Pancreas (tissue), 10 donors: Measurements from ENCODE around the gene TEKT1. TPM values are rescaled to one million over a fixed set of nuclear protein-coding genes. Genes with fewer than 3 reads are reported as not detected.
A peak's percentile ranks its signal among the peaks of the same experiment; 100 is the strongest.
"Not testable (repeated sequence)": the region's sequence is repeated elsewhere in the genome, so short reads cannot be mapped to it uniquely, and the experiment has no call there.

Experiments
- ATAC-seq, 4 donors: fragments of 200-7000 bp; cut with Tn5 transposase; one replicate each; pipeline versions ENCODE4 v1.8.0 to v1.9.1; 2020; ENCODE audit warnings: mild to moderate bottlenecking in 4 of 4, moderate library complexity in 4 of 4
- DNase-seq, 6 donors: peaks; one replicate each; pipeline ENCODE4 v3.0.0-alpha.2; 2020
- FAIRE-seq: peaks from 2 replicates; lab custom pipeline; 2012; peaks lifted over from hg19 to GRCh38; lab: Jason Lieb, UNC
- H3K27ac ChIP-seq, 4 donors: fragments of 200-600 bp; sonication (generic); 1 replicate in 3 of 4; 2 replicates in 1 of 4; pipeline versions ENCODE4 v1.5.0 to v1.8.0; 2020
- H3K27me3 ChIP-seq, 4 donors: fragments of 200-600 bp; one replicate each; pipeline ENCODE4 v1.8.0; 2021
- H3K36me3 ChIP-seq, 3 donors: fragments of 200-600 bp; sonication (generic) in 1 of 3; one replicate each; pipeline versions ENCODE4 v1.5.0 to v1.8.0; 2020 to 2021
- H3K4me1 ChIP-seq, 3 donors: fragments of 200-600 bp; one replicate each; pipeline ENCODE4 v1.8.0; 2021
- H3K4me3 ChIP-seq, 4 donors: fragments of 200-600 bp; sonication (generic) in 2 of 4; one replicate each; pipeline versions ENCODE4 v1.5.0 to v1.8.0; 2020 to 2021
- H3K9me3 ChIP-seq, 4 donors: fragments of 200-600 bp; one replicate each; pipeline ENCODE4 v1.8.0; 2021
- CTCF ChIP-seq, 4 donors: fragments of 200-600 bp; sonication (generic) in 3 of 4; IDR thresholded peaks; one replicate each; pipeline versions ENCODE4 v1.5.0 to v1.8.0; 2021; ENCODE audit warnings: antibody characterized with exemption in 4 of 4
- WGBS, 2 donors: extraction: QIAGEN DNeasy Blood & Tissue Kit; methylation state at CpG; one replicate each; pipeline ENCODE4 v1.1.7; 2013; 5-methylcytosine and 5-hydroxymethylcytosine counted together
- intact Hi-C, 3 donors: fragments of 100-400 bp; cut with DNase I; formaldehyde crosslinking; loops; one replicate each; pipeline versions ENCODE4 v1.11.1 to v1.14.2; 2022
- polyA plus RNA-seq, 2 donors: library from polyadenylated mRNA; stranded (reverse); fragments of 200-250 nt; gene quantifications; one replicate each; pipeline ENCODE4 v1.2.3, GENCODE V29; 2013
- total RNA-seq, 6 donors: library from RNA; stranded (reverse); fragmentation: NEBNext Ultra II Directional in 4 of 6; extraction: Animal tissue kit (Norgen Biotek cat#: 25700) in 4 of 6; gene quantifications; one replicate each; pipeline versions ENCODE4 v1.2.1 to v1.2.4, GENCODE V29; 2021 to 2023
- donor health status: healthy with polysubstance abuse.
- donor health status: DM: no; HTN: no; CAD: no; lungs with moderate emphysema.
- donor health status: DM: no; HTN: no; CAD: no.
- donor health status: control.
- donor health status: control.
- donor health status: Bipolar disorder and iron deficiency.
- donor health status: DM: yes; HTN: yes; CAD: no.
- donor health status: DM: no; HTN: no; CAD: no.
- donor health status: DM: no; HTN: no; CAD: no.
- donor health status: DM: yes; HTN: yes; CAD: no.

TEKT1 gene
- total and polyA plus RNA-seq, 8 donors, result 0.07 to 0.28 TPM; not detected in 6

GRCh38 chr17:6830383-6830986, 1.0 kb downstream of the TEKT1 start:
- Histone ChIP-seq H3K27me3 (peaks cover 0 to 21% (median 0%) of the 10 kb centered on the region in 4 donors), H3K36me3 (no peaks in the 10 kb centered on the region), H3K4me3 (no peak overlapping the region), H3K9me3 (no peaks in the 10 kb centered on the region), H3K27ac (no peak overlapping the region), H3K4me1 (no peaks in the 10 kb centered on the region)
- TF ChIP-seq CTCF (IDR thresholded peaks at IDR 0.05), result no peak
- FAIRE-seq (no peak), DNase-seq (no peak), ATAC-seq (no peak)
- intact Hi-C loops, result no loop called here
- 48 to 56% methylated on average over 7 of the region's 7 CpGs for WGBS, 2 donors

GRCh38 chr17:6823011-6823442, 8.5 kb downstream of the TEKT1 start:
- no peaks in the 10 kb centered on the region for H3K4me1 ChIP-seq
- FAIRE-seq (no peak), DNase-seq (no peak), ATAC-seq (peak in 1 of 4 donors; percentile 12)
- TF ChIP-seq CTCF (IDR thresholded peaks at IDR 0.05), result no peak
- no peaks in the 10 kb centered on the region for H3K27me3 ChIP-seq
- no peaks in the 10 kb centered on the region for H3K9me3 ChIP-seq
- no peak overlapping the region for H3K4me3 ChIP-seq
- no peaks in the 10 kb centered on the region for H3K36me3 ChIP-seq
- H3K27ac ChIP-seq, result no peak overlapping the region
- intact Hi-C loops, result no loop called here

GRCh38 chr17:6818938-6819337, 12.6 kb downstream of the TEKT1 start:
- no peaks in the 10 kb centered on the region for H3K27me3 ChIP-seq
- no peaks in the 10 kb centered on the region for H3K4me1 ChIP-seq
- H3K9me3 ChIP-seq, result no peaks in the 10 kb centered on the region
- H3K4me3 ChIP-seq, result no peak overlapping the region
- no peak for TF ChIP-seq CTCF (IDR thresholded peaks at IDR 0.05)
- 75 to 84% methylated on average over 3 of the region's 3 CpGs for WGBS, 2 donors
- DNase-seq (no peak), ATAC-seq (no peak), FAIRE-seq (no peak)
- H3K27ac ChIP-seq, result no peak overlapping the region
- no peaks in the 10 kb centered on the region for H3K36me3 ChIP-seq
- intact Hi-C loops, result no loop called here

GRCh38 chr17:6816368-6816767, 15.2 kb downstream of the TEKT1 start:
- ATAC-seq, H3K27me3 ChIP-seq, intact Hi-C loops, H3K27ac ChIP-seq, DNase-seq, H3K4me3 ChIP-seq, H3K4me1 ChIP-seq, H3K9me3 ChIP-seq, H3K36me3 ChIP-seq, FAIRE-seq: not testable (repeated sequence)
- 70 to 82% methylated on average over 3 of the region's 3 CpGs for WGBS, 2 donors

- TF ChIP-seq CTCF (IDR thresholded peaks at IDR 0.05), result no peak
- no peak for FAIRE-seq
Measured at GRCh38 chr17:6815775-6816174, 15.8 kb downstream of the TEKT1 start.

More at GRCh38 chr17:6815775-6816174, 15.8 kb downstream of the TEKT1 start:
- Histone ChIP-seq H3K4me3 (no peak overlapping the region), H3K27ac (no peak overlapping the region), H3K4me1 (no peaks in the 10 kb centered on the region), H3K27me3 (no peaks in the 10 kb centered on the region), H3K36me3 (no peaks in the 10 kb centered on the region), H3K9me3 (no peaks in the 10 kb centered on the region)
- intact Hi-C loops, result no loop called here
- ATAC-seq (no peak), DNase-seq (no peak)
- 73 to 77% methylated on average over 10 of the region's 10 CpGs for WGBS, 2 donors
